WI38 (cell line): ENCODE measurements around the gene CCDC13.

Source experiments
- H3K4me3 ChIP-seq: 2 replicates; pipeline ENCODE4 v1.5.1; 2011; ENCODE audit warnings: low read depth, mild to moderate bottlenecking, control low read depth, low read length
- TF ChIP-seq, protein P1 (sequence below): IDR thresholded peaks from 2 replicates; pipeline ENCODE4 v1.5.1; 2012; ENCODE audit warnings: low read depth, mild to moderate bottlenecking, control low read depth, low read length

The CCDC13 gene

DNA sequence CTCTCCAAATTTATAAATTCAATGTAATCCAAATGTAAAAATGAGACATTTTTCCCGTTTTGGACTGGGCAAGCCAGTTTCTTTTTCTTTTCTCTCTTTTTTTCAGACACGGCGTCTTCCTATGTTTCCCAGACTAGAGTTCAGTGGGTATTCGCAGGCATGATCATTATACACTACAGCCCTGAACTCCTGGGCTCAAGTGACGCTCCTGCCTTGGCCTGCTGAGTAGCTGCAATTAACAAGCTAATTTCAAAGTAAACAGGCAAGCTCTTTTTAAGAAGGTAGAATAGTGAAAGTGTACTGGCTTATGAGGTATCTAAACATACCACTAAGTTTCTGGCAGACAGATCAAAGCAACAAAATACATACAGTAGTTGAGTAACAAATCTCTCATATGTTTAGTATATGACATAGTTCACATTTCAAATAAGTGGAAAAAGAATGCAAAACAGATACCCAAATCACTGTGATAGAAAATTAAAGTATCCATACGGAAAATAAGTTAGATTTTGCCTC lies 17.7 kb upstream of the CCDC13 start:
- TF ChIP-seq, protein P1, sequence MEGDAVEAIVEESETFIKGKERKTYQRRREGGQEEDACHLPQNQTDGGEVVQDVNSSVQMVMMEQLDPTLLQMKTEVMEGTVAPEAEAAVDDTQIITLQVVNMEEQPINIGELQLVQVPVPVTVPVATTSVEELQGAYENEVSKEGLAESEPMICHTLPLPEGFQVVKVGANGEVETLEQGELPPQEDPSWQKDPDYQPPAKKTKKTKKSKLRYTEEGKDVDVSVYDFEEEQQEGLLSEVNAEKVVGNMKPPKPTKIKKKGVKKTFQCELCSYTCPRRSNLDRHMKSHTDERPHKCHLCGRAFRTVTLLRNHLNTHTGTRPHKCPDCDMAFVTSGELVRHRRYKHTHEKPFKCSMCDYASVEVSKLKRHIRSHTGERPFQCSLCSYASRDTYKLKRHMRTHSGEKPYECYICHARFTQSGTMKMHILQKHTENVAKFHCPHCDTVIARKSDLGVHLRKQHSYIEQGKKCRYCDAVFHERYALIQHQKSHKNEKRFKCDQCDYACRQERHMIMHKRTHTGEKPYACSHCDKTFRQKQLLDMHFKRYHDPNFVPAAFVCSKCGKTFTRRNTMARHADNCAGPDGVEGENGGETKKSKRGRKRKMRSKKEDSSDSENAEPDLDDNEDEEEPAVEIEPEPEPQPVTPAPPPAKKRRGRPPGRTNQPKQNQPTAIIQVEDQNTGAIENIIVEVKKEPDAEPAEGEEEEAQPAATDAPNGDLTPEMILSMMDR: no peak
- no peak overlapping the region for H3K4me3 ChIP-seq

DNA sequence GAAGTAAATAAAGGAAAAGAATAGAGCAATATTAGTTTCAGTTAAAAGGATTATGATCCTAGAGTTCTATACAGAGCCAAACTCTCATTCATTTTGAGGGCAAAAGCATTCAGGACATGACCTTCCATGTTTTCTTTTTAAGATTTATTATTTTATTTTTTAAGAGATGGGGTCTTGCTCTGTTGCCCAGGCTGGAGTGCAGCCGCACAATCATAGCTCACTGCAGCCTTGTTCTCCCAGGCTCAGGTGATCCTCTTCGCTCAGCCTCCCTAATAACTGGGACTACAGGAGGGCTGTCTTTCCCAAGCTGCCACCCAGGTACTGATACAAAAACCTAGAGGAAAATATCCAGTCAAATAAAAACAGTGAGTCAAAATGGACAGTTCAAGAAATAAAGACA lies 13.6 kb upstream of the CCDC13 start:
- TF ChIP-seq, protein P1: no peak
- no peak overlapping the region for H3K4me3 ChIP-seq

DNA sequence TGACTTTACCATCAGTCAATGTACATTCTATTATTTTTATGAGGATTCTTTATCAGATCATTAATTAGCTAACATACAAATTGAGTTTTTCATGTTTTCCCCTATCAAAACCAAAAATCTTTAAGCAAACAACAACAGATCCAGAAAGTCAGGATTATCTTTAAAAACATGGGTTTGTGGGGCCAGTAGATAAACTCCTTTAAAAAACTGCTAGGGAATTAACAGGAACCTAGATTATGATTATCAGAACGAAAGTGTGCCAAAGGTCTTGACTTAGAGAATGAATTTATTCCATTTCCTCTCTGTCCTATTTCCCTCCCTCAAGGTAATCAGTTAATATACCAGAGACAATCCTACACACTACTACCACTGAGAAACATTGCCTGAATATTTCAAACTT lies 13.2 kb upstream of the CCDC13 start:
- TF ChIP-seq, protein P1: no peak
- no peak overlapping the region for H3K4me3 ChIP-seq

DNA sequence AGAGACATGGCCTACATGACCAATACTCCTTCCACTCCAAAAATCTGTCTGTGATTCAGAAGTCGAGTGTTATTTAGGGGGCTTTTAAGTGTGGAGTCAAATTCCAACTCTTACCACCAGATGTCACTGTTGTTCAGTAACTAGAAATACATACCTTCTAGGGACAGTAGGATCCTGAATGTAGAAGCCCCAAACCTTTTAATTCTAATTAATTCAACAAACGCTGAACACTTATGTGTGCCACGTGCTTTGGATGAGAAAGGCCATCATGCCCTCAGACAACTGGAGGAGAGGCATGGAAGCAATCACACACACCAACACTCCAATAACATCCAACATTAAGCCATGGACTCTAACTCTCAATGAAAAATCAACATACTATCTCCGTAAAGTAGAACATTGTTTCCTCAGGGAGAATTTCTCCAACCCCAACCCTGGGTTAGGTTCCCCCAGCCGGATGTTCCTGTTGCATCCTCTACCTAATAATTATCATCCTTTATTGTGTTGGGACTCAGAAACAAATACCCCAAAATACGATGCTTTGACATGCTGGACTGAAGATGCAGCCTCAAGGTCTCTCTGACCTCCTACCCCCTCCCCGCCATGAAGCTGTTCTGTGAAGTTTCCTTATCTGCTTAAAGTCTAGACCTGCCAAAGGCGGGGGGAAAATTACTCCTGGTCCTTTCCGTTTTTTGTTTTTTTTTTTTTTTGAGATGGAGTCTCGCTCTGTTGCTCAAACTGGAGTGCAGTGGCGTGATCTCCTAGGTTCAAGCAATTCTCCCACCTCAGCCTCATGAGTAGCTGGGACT lies 8.0 kb upstream of the CCDC13 start:
- H3K4me3 ChIP-seq: no peak overlapping the region
- TF ChIP-seq, protein P1: peak; percentile 56

DNA sequence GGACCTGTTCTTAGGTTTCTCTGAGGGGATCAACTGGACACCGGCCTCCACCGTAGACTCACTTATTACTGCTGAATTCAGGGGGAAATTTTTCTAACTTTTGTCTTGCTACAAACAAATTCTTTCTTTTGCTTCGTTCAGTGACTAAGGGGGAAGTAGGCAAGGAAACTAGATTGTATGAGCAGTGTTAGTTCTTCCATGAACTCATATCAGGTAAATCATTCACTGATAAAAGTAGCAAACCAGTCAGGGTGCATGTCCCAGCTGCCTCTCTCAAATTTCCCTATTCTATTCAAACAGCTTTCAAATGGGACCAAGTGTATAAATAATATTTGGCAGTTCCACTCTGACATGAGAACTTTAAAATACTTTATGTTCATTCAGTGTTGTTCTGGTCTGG lies 7.3 kb upstream of the CCDC13 start:
- TF ChIP-seq, protein P1: no peak
- H3K4me3 ChIP-seq: no peak overlapping the region

DNA sequence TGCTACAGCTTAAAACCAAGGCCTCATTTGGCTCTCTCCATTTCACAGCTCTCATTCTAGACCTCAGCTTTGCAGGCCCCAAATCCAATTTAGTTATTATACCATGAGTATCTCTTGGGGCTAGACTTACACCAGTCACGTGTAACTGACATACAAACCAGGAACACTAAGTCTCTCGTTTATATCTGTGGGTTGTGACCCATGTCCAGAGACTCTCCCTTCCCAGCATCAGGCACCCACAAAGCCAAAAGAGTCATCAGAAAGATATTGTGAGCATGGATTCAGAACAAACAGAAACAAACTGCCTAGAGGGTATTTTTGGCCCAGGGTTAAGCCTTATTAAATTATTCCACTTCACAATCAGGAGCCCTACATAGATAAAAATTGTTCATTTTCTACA lies 5.6 kb upstream of the CCDC13 start:
- TF ChIP-seq, protein P1: no peak
- no peak overlapping the region for H3K4me3 ChIP-seq

DNA sequence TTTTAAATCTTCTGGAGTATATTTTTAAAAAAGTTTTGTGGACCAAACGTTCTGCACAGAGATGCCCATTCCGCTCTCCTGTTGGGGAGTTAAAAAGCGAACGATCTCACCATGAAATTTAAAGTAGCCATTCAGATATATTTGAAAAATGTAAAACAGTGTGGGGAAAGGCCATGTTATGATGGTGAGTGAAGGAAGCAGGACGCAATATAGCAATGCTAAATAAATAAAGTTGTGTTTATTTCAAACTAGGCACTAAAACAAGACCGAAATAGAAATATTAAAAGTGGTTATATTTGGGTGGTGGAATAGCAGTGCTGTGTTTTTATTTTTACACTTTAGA lies 327 bp upstream of the CCDC13 start:
- H3K4me3 ChIP-seq: peak overlapping the region; percentile 56
- TF ChIP-seq, protein P1: no peak
